ENCODE results near the gene KBTBD4.
"Not testable (repeated sequence)": the region's sequence is repeated elsewhere in the genome, so short reads cannot be mapped to it uniquely, and the experiment has no call there.

Gene KBTBD4

GRCh38 chr11:47533690-47534151, 45.0 kb downstream of the KBTBD4 start:
- no peak for DNase-seq (ENCODE audit: low read depth)
- TF ChIP-seq MAX (IDR thresholded peaks at IDR 0.05; ENCODE audit: low read depth, low read length) (no peak), POLR2A (IDR thresholded peaks at IDR 0.05; ENCODE audit: extremely low read depth, insufficient read length) (no peak), MYC (IDR thresholded peaks at IDR 0.05; ENCODE audit: low read depth, low read length) (no peak)
- TF ChIP-seq, protein P1, sequence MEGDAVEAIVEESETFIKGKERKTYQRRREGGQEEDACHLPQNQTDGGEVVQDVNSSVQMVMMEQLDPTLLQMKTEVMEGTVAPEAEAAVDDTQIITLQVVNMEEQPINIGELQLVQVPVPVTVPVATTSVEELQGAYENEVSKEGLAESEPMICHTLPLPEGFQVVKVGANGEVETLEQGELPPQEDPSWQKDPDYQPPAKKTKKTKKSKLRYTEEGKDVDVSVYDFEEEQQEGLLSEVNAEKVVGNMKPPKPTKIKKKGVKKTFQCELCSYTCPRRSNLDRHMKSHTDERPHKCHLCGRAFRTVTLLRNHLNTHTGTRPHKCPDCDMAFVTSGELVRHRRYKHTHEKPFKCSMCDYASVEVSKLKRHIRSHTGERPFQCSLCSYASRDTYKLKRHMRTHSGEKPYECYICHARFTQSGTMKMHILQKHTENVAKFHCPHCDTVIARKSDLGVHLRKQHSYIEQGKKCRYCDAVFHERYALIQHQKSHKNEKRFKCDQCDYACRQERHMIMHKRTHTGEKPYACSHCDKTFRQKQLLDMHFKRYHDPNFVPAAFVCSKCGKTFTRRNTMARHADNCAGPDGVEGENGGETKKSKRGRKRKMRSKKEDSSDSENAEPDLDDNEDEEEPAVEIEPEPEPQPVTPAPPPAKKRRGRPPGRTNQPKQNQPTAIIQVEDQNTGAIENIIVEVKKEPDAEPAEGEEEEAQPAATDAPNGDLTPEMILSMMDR (IDR thresholded peaks at IDR 0.05; ENCODE audit: low read depth, low read length), result no peak
- H3K4me3 ChIP-seq (ENCODE audit: low read depth, low read length), result no peak overlapping the region

DNA sequence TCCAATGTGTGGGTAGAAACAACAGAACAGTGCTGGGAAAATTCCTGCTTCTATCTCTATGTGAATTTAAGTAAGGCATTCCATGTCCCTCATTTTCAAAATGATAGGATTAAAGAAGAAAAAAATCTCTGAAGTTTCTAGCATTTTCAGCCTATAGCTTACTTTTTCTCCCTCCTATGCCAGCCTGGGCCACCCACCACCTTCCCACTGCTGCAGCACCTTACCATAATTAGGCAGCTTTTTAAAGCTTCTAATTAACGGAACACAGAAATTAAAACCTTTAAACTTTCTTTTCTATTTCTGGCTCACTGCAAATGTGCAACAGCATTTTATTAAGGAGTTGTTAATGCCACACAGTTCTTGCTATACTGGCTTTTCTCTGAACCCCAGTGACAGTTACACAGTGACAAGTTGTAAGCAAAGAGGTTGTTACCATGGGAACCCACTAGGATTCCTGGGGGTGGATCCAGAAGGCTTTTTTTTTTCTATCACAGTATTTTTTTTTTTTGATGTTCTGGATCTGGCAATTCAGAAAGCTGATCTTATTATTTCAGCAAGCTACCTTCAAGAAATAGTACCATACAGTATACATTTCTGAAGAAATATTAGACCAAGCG, 46.1 kb downstream of the KBTBD4 start:
- no peak overlapping the region for H3K4me3 ChIP-seq (ENCODE audit: low read depth, low read length)
- DNase-seq (ENCODE audit: low read depth), result no peak
- TF ChIP-seq MAX (IDR thresholded peaks at IDR 0.05; ENCODE audit: low read depth, low read length) (no peak), MYC (IDR thresholded peaks at IDR 0.05; ENCODE audit: low read depth, low read length) (no peak), POLR2A (IDR thresholded peaks at IDR 0.05; ENCODE audit: extremely low read depth, insufficient read length) (no peak)
- TF ChIP-seq, protein P1 (IDR thresholded peaks at IDR 0.05; ENCODE audit: low read depth, low read length), result no peak

- no peak overlapping the region for H3K4me3 ChIP-seq (ENCODE audit: low read depth, low read length)
- DNase-seq (ENCODE audit: low read depth), result no peak
- TF ChIP-seq POLR2A (IDR thresholded peaks at IDR 0.05; ENCODE audit: extremely low read depth, insufficient read length), result no peak
- TF ChIP-seq, protein P1 (IDR thresholded peaks at IDR 0.05; ENCODE audit: low read depth, low read length), result no peak
- no peak for TF ChIP-seq MYC (IDR thresholded peaks at IDR 0.05; ENCODE audit: low read depth, low read length)
- no peak for TF ChIP-seq MAX (IDR thresholded peaks at IDR 0.05; ENCODE audit: low read depth, low read length)
Observed at GRCh38 chr11:47531666-47532065, 47.1 kb downstream of the KBTBD4 start.

GRCh38 chr11:47530721-47531120, 48.0 kb downstream of the KBTBD4 start:
- H3K4me3 ChIP-seq (ENCODE audit: low read depth, low read length); DNase-seq (ENCODE audit: low read depth): not testable (repeated sequence)

DNA sequence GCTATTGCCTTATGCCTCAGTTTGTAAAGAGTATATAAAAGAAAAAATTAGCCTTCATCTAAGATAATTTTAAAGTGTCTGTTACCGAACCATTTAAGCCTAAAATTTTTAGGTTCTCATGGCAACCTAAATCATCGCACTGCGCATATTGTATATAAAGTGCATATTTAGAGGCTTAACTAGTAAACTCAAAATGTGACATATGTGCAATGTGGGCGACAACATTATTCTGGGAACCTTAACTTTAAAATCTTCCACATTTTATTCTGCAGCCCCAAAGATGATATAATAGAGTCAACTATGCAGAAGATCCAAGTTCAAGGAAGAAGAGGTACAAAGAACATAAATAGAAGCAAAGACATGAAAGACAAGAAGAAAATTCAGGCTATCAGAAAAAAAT, 48.8 kb downstream of the KBTBD4 start:
- DNase-seq (ENCODE audit: low read depth), result no peak
- no peak overlapping the region for H3K4me3 ChIP-seq (ENCODE audit: low read depth, low read length)
- no peak for TF ChIP-seq POLR2A (IDR thresholded peaks at IDR 0.05; ENCODE audit: extremely low read depth, insufficient read length)
- TF ChIP-seq, protein P1 (IDR thresholded peaks at IDR 0.05; ENCODE audit: low read depth, low read length), result no peak
- TF ChIP-seq MYC (IDR thresholded peaks at IDR 0.05; ENCODE audit: low read depth, low read length), result no peak
- TF ChIP-seq MAX (IDR thresholded peaks at IDR 0.05; ENCODE audit: low read depth, low read length), result no peak

DNA sequence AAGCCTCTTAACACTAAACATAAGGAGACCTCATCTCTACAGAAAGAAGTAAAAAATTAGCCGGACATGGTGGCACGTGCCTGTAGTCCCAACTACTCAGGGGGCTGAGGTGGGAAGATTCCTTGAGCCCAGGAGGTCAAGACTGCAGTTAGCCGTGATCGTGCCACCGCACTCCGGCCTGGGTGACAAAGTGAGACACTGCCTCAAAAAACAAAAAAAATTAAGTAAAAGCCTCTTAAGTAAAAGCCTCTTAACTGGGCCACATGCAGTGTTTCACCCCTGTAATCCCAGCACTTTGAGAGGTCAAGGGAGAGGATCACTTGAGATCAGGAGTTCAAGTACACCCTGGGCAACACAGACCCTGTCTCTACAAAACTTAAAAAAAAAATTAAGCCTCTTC, 51.6 kb downstream of the KBTBD4 start:
- no peak overlapping the region for H3K4me3 ChIP-seq (ENCODE audit: low read depth, low read length)
- TF ChIP-seq POLR2A (IDR thresholded peaks at IDR 0.05; ENCODE audit: extremely low read depth, insufficient read length), result no peak
- TF ChIP-seq MAX (IDR thresholded peaks at IDR 0.05; ENCODE audit: low read depth, low read length), result no peak
- TF ChIP-seq MYC (IDR thresholded peaks at IDR 0.05; ENCODE audit: low read depth, low read length), result no peak
- DNase-seq (ENCODE audit: low read depth), result no peak

DNA sequence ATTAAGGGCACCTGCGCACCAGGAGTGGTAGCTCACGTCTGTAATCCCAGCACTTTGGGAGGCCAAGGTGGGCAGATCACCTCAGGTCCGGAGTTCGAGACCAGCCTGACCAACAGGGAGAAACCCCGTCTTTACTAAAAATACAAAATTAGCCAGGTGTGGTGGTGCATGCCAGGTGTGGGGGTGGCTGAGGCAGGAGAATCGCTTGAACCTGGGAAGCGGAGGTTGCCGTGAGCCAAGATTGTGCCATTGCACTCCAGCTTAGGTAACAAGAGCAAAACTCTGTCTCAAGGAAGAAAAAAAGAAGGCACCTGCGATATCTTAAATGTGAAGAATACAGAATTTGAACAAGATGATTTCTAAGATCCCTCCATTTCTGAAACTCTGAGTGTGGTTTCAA, 52.7 kb downstream of the KBTBD4 start:
- not testable (repeated sequence) for H3K4me3 ChIP-seq (ENCODE audit: low read depth, low read length); DNase-seq (ENCODE audit: low read depth)
